Mammary epithelial cell (primary cell): Measurements from ENCODE around the gene PROK2.

Experiments used
- EZH2 ChIP-seq: IDR thresholded peaks from 2 replicates; pipeline ENCODE4 v1.6.1; 2012; ENCODE audit warnings: low read length, inconsistent platforms, borderline replicate concordance
- TF ChIP-seq, protein P1 (sequence below), 2 donors: IDR thresholded peaks in 1 of 2; conservative IDR thresholded peaks in 1 of 2; 2 replicates each; pipeline ENCODE4 v1.5.1; 2011 to 2012; ENCODE audit warnings: inconsistent platforms in 2 of 2, low read length in 2 of 2, mild to moderate bottlenecking in 2 of 2, control low read depth in 1 of 2, low read depth in 1 of 2; ENCODE audit not compliant: insufficient read depth in 1 of 2; ENCODE audit errors: extremely low read depth in 1 of 2

DNA sequence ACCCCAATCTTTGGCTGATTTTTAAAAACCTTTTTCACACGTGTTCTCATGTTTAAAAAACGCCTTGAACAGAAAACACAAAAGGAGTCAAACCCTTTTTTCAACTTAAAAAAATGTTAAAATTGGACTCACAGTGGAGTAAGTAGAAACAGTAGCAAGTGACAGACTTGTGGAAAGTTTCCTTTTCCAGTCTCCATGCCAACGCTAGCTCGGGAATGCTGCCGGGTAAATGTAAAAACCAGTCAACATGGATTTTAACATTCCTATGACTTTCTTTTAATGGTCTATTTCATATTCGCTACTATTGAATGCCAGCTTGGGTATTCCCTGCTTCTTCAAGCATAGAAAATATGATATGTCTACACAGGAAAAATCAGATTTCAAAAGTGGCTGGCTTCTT lies 1.6 kb upstream of the PROK2 start:
- TF ChIP-seq, protein P1, sequence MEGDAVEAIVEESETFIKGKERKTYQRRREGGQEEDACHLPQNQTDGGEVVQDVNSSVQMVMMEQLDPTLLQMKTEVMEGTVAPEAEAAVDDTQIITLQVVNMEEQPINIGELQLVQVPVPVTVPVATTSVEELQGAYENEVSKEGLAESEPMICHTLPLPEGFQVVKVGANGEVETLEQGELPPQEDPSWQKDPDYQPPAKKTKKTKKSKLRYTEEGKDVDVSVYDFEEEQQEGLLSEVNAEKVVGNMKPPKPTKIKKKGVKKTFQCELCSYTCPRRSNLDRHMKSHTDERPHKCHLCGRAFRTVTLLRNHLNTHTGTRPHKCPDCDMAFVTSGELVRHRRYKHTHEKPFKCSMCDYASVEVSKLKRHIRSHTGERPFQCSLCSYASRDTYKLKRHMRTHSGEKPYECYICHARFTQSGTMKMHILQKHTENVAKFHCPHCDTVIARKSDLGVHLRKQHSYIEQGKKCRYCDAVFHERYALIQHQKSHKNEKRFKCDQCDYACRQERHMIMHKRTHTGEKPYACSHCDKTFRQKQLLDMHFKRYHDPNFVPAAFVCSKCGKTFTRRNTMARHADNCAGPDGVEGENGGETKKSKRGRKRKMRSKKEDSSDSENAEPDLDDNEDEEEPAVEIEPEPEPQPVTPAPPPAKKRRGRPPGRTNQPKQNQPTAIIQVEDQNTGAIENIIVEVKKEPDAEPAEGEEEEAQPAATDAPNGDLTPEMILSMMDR (conservative IDR thresholded peaks at IDR 0.05 in 1 of 2, IDR thresholded peaks at IDR 0.05 in 1 of 2; ENCODE audit: extremely low read depth in 1 of 2, insufficient read depth in 1 of 2, low read depth in 1 of 2, low read length in 2 of 2), result no peak
- no peak for TF ChIP-seq EZH2
